Activated T-helper 17 cell treated with anti-CD3 and anti-CD28 coated beads, Interleukin-2, amount 50 U/mL, for 72 hours (primary cell): ENCODE results near the gene PRDM13. TPM values are rescaled to one million over a fixed set of nuclear protein-coding genes. Genes with fewer than 3 reads are reported as not detected.
A peak's percentile ranks its signal among the peaks of the same experiment; 100 is the strongest.
"Not testable (repeated sequence)": the region's sequence is repeated elsewhere in the genome, so short reads cannot be mapped to it uniquely, and the experiment has no call there.

Experiments
- ATAC-seq: fragments of 150-1000 bp; cut with Tn5 transposase; replicated peaks from 2 replicates; pipeline ENCODE4 v1.10.0; 2021; ENCODE audit warnings: mild to moderate bottlenecking, moderate library complexity
- H3K27ac Mint-ChIP-seq: one replicate; pipeline ENCODE4 v1.8.0; 2022; ENCODE audit warnings: mixed read lengths
- H3K27me3 Mint-ChIP-seq: one replicate; pipeline ENCODE4 v1.8.0; 2022; ENCODE audit warnings: mixed read lengths
- H3K36me3 Mint-ChIP-seq: one replicate; pipeline ENCODE4 v1.8.0; 2022; ENCODE audit warnings: low read depth, mild to moderate bottlenecking, mixed read lengths
- H3K4me1 Mint-ChIP-seq: one replicate; pipeline ENCODE4 v1.8.0; 2022; ENCODE audit warnings: mixed read lengths
- H3K4me3 Mint-ChIP-seq: one replicate; pipeline ENCODE4 v1.8.0; 2022; ENCODE audit warnings: mild to moderate bottlenecking, mixed read lengths
- H3K9me3 Mint-ChIP-seq: one replicate; pipeline ENCODE4 v1.8.0; 2022; ENCODE audit warnings: mixed read lengths
- total RNA-seq, 2 donors: library from RNA; stranded (reverse); gene quantifications; one replicate each; pipeline ENCODE4 v1.2.3, GENCODE V29; 2022

The PRDM13 gene
- total RNA-seq, 2 donors from 2014 or later = not detected

- Mint-ChIP-seq H3K9me3 (peaks cover 4% of the 10 kb centered on the region), H3K27ac (no peak overlapping the region), H3K36me3 (no peaks in the 10 kb centered on the region), H3K27me3 (peaks cover 53% of the 10 kb centered on the region), H3K4me1 (peaks cover 12% of the 10 kb centered on the region), H3K4me3 (peak overlapping the region; percentile 82)
- ATAC-seq = no peak
These were observed 15.6 kb upstream of the PRDM13 start for GRCh38 chr6:99590728-99591672.

- H3K36me3 Mint-ChIP-seq = no peaks in the 10 kb centered on the region
- H3K4me3 Mint-ChIP-seq = peak overlapping the region; percentile 27
These were observed 14.8 kb upstream of the PRDM13 start for GRCh38 chr6:99591673-99592364.

GRCh38 chr6:99592900-99593299 is 13.7 kb upstream of the PRDM13 start:
- peaks cover 4% of the 10 kb centered on the region for H3K9me3 Mint-ChIP-seq
- peaks cover 67% of the 10 kb centered on the region for H3K27me3 Mint-ChIP-seq
- H3K27ac Mint-ChIP-seq = no peak overlapping the region
- H3K36me3 Mint-ChIP-seq = no peaks in the 10 kb centered on the region
- no peak for ATAC-seq
- peaks cover 12% of the 10 kb centered on the region for H3K4me1 Mint-ChIP-seq
- H3K4me3 Mint-ChIP-seq = no peak overlapping the region

More at GRCh38 chr6:99591673-99592364, 14.8 kb upstream of the PRDM13 start:
- no peak overlapping the region for H3K27ac Mint-ChIP-seq
- H3K9me3 Mint-ChIP-seq = peaks cover 4% of the 10 kb centered on the region
- no peak for ATAC-seq
- H3K4me1 Mint-ChIP-seq = peaks cover 12% of the 10 kb centered on the region
- H3K27me3 Mint-ChIP-seq = peaks cover 59% of the 10 kb centered on the region

GRCh38 chr6:99594696-99595095 is 11.9 kb upstream of the PRDM13 start:
- not testable (repeated sequence) for ATAC-seq, H3K4me1 Mint-ChIP-seq, H3K36me3 Mint-ChIP-seq, H3K4me3 Mint-ChIP-seq, H3K27ac Mint-ChIP-seq, H3K9me3 Mint-ChIP-seq
- peaks cover 73% of the 10 kb centered on the region for H3K27me3 Mint-ChIP-seq

GRCh38 chr6:99602520-99603420 is 3.9 kb upstream of the PRDM13 start:
- ATAC-seq = no peak
- H3K27ac Mint-ChIP-seq = no peak overlapping the region
- H3K4me1 Mint-ChIP-seq = peaks cover 6% of the 10 kb centered on the region
- H3K36me3 Mint-ChIP-seq = peaks cover 17% of the 10 kb centered on the region
- no peaks in the 10 kb centered on the region for H3K9me3 Mint-ChIP-seq
- H3K4me3 Mint-ChIP-seq = peak overlapping the region; percentile 63
- H3K27me3 Mint-ChIP-seq = peaks cover 71% of the 10 kb centered on the region

- H3K4me3 Mint-ChIP-seq = peak overlapping the region; percentile 63
- peaks cover 17% of the 10 kb centered on the region for H3K36me3 Mint-ChIP-seq
- ATAC-seq = no peak
These were observed 3.0 kb upstream of the PRDM13 start for GRCh38 chr6:99603421-99604165.

GRCh38 chr6:99604166-99605073 is 2.2 kb upstream of the PRDM13 start:
- peaks cover 17% of the 10 kb centered on the region for H3K36me3 Mint-ChIP-seq
- H3K4me3 Mint-ChIP-seq = peak overlapping the region; percentile 63
- no peak for ATAC-seq

More at GRCh38 chr6:99603421-99604165, 3.0 kb upstream of the PRDM13 start:
- Mint-ChIP-seq H3K27me3 (peaks cover 70% of the 10 kb centered on the region), H3K9me3 (no peaks in the 10 kb centered on the region), H3K4me1 (peaks cover 6% of the 10 kb centered on the region), H3K27ac (no peak overlapping the region)

GRCh38 chr6:99605074-99605734 is 1.4 kb upstream of the PRDM13 start:
- no peak for ATAC-seq
- no peak overlapping the region for H3K27ac Mint-ChIP-seq

More at GRCh38 chr6:99604166-99605073, 2.2 kb upstream of the PRDM13 start:
- Mint-ChIP-seq H3K9me3 (no peaks in the 10 kb centered on the region), H3K27me3 (peaks cover 70% of the 10 kb centered on the region), H3K4me1 (peaks cover 6% of the 10 kb centered on the region), H3K27ac (no peak overlapping the region)

GRCh38 chr6:99605911-99606655 is 550 bp upstream of the PRDM13 start:
- Mint-ChIP-seq H3K27ac (no peak overlapping the region), H3K4me1 (peaks cover 15% of the 10 kb centered on the region), H3K36me3 (peaks cover 17% of the 10 kb centered on the region)

More at GRCh38 chr6:99605074-99605734, 1.4 kb upstream of the PRDM13 start:
- H3K4me1 Mint-ChIP-seq = peaks cover 11% of the 10 kb centered on the region
- peaks cover 69% of the 10 kb centered on the region for H3K27me3 Mint-ChIP-seq
- peaks cover 17% of the 10 kb centered on the region for H3K36me3 Mint-ChIP-seq
- peak overlapping the region; percentile 63 for H3K4me3 Mint-ChIP-seq
- no peaks in the 10 kb centered on the region for H3K9me3 Mint-ChIP-seq

GRCh38 chr6:99607416-99608036 is 893 bp downstream of the PRDM13 start:
- no peak overlapping the region for H3K4me3 Mint-ChIP-seq
- H3K27me3 Mint-ChIP-seq = peaks cover 75% of the 10 kb centered on the region
- H3K4me1 Mint-ChIP-seq = peaks cover 19% of the 10 kb centered on the region
- no peak for ATAC-seq
- H3K27ac Mint-ChIP-seq = no peak overlapping the region
- no peaks in the 10 kb centered on the region for H3K9me3 Mint-ChIP-seq
- peaks cover 13% of the 10 kb centered on the region for H3K36me3 Mint-ChIP-seq

More at GRCh38 chr6:99605911-99606655, 550 bp upstream of the PRDM13 start:
- Mint-ChIP-seq H3K9me3 (no peaks in the 10 kb centered on the region), H3K27me3 (peaks cover 71% of the 10 kb centered on the region), H3K4me3 (no peak overlapping the region)
- no peak for ATAC-seq

- H3K27ac Mint-ChIP-seq = no peak overlapping the region
- peaks cover 10% of the 10 kb centered on the region for H3K36me3 Mint-ChIP-seq
- no peaks in the 10 kb centered on the region for H3K9me3 Mint-ChIP-seq
- ATAC-seq = no peak
- H3K4me1 Mint-ChIP-seq = peaks cover 15% of the 10 kb centered on the region
- no peak overlapping the region for H3K4me3 Mint-ChIP-seq
- H3K27me3 Mint-ChIP-seq = peaks cover 75% of the 10 kb centered on the region
These were observed 1.6 kb downstream of the PRDM13 start for GRCh38 chr6:99608059-99608885.
